SU-DHL-6 (cell line): ENCODE measurements around the gene ISYNA1.

Experiments used
- H2AFZ ChIP-seq: fragments of 200-600 bp; sonication (generic); 2 replicates; pipeline ENCODE4 v1.6.1; 2014; ENCODE audit warnings: low read depth, mild to moderate bottlenecking, moderate library complexity, mixed read lengths, antibody characterized with exemption, low read length; ENCODE audit not compliant: severe bottlenecking
- H3F3A ChIP-seq: fragments of 200-600 bp; shearing (Covaris generic); 2 replicates; pipeline ENCODE4 v1.6.0; 2016; ENCODE audit warnings: antibody characterized with exemption, mild to moderate bottlenecking; ENCODE audit not compliant: insufficient read depth
- H3K27ac ChIP-seq: fragments of 200-600 bp; sonication (generic); 2 replicates; pipeline ENCODE4 v1.5.1; 2016; ENCODE audit warnings: low read depth, mild to moderate bottlenecking, low read length, moderate library complexity, mixed read lengths
- H3K27me3 ChIP-seq: fragments of 200-600 bp; sonication (generic), shearing (Covaris generic); 2 replicates; pipeline ENCODE4 v1.6.0; 2014; ENCODE audit warnings: mild to moderate bottlenecking, low read length
- H3K36me3 ChIP-seq: fragments of 200-600 bp; sonication (generic); 2 replicates; pipeline ENCODE4 v1.6.1; 2014; ENCODE audit warnings: mild to moderate bottlenecking, low read length, mixed read lengths
- H3K4me2 ChIP-seq: fragments of 300-600, 200-600 bp; shearing (Covaris generic), sonication (generic); 2 replicates; pipeline ENCODE4 v1.6.0; 2014; ENCODE audit warnings: low read length, low read depth, mild to moderate bottlenecking; ENCODE audit not compliant: poor library complexity, severe bottlenecking
- H3K4me3 ChIP-seq: fragments of 200-600 bp; sonication (generic); 2 replicates; pipeline ENCODE4 v1.5.1; 2014; ENCODE audit warnings: antibody characterized with exemption, low read length, mild to moderate bottlenecking, mixed read lengths; ENCODE audit not compliant: insufficient read depth, poor library complexity, severe bottlenecking
- H3K79me2 ChIP-seq: fragments of 200-600 bp; sonication (generic); 2 replicates; pipeline ENCODE4 v1.6.1; 2014; ENCODE audit warnings: mild to moderate bottlenecking, low read length, moderate library complexity; ENCODE audit not compliant: insufficient read depth
- H3K9ac ChIP-seq: fragments of 200-600 bp; sonication (generic); 2 replicates; pipeline ENCODE4 v1.7.0; 2014; ENCODE audit warnings: mild to moderate bottlenecking, low read length
- H3K9me2 ChIP-seq: fragments of 200-600 bp; sonication (generic); replicated peaks from 2 replicates; pipeline ENCODE4 v1.6.1; 2014; ENCODE audit warnings: low read length; ENCODE audit not compliant: insufficient read depth
- H3K9me3 ChIP-seq: fragments of 200-600 bp; sonication (generic); 2 replicates; pipeline ENCODE4 v1.6.1; 2014; ENCODE audit warnings: low read length, mixed read lengths; ENCODE audit not compliant: insufficient read depth
- H4K20me1 ChIP-seq: fragments of 200-600 bp; sonication (generic); 2 replicates; pipeline ENCODE4 v1.6.1; 2014; ENCODE audit warnings: low read depth, mild to moderate bottlenecking, antibody characterized with exemption, low read length, moderate library complexity, mixed read lengths
- CTCF ChIP-seq: fragments of 200-600 bp; sonication (generic); IDR thresholded peaks from one replicate; pipeline ENCODE4 v1.5.1; 2017; ENCODE audit warnings: antibody characterized with exemption, mild to moderate bottlenecking, low read length, moderate library complexity; ENCODE audit not compliant: insufficient read depth, poor library complexity, severe bottlenecking
- EZH2phosphoT487 ChIP-seq: fragments of 200-600 bp; sonication (generic), shearing (Covaris generic); conservative IDR thresholded peaks from 2 replicates; pipeline ENCODE4 v1.6.1; 2018; ENCODE audit warnings: mild to moderate bottlenecking, antibody characterized with exemption, low read length, moderate library complexity, mixed read lengths

ISYNA1 gene

GRCh38 chr19:18470787-18471186 is 32.9 kb upstream of the ISYNA1 start:
- Histone ChIP-seq H3K9me3 (no peaks in the 10 kb centered on the region), H3K36me3 (no peaks in the 10 kb centered on the region), H4K20me1 (no peaks in the 10 kb centered on the region), H3K9me2 (no peaks in the 10 kb centered on the region), H3F3A (no peaks in the 10 kb centered on the region), H3K79me2 (peaks cover 23% of the 10 kb centered on the region), H3K4me3 (no peak overlapping the region), H3K9ac (no peak overlapping the region), H3K27ac (no peak overlapping the region), H2AFZ (no peak overlapping the region), H3K4me2 (no peak overlapping the region), H3K27me3 (no peaks in the 10 kb centered on the region)
- TF ChIP-seq EZH2phosphoT487, result no peak
- no peak for TF ChIP-seq CTCF

- H3K9ac ChIP-seq, result no peak overlapping the region
- H3K79me2 ChIP-seq, result peaks cover 8% of the 10 kb centered on the region
- H3K4me2 ChIP-seq, result no peak overlapping the region
Observed at GRCh38 chr19:18469069-18469846, 31.3 kb upstream of the ISYNA1 start.

GRCh38 chr19:18468517-18468916 is 30.6 kb upstream of the ISYNA1 start:
- TF ChIP-seq EZH2phosphoT487 (no peak), CTCF (no peak)
- H3F3A ChIP-seq, result no peaks in the 10 kb centered on the region
- H3K9me2 ChIP-seq, result no peaks in the 10 kb centered on the region
- no peak overlapping the region for H3K27ac ChIP-seq
- no peaks in the 10 kb centered on the region for H3K36me3 ChIP-seq
- no peaks in the 10 kb centered on the region for H3K9me3 ChIP-seq
- H3K27me3 ChIP-seq, result no peaks in the 10 kb centered on the region
- no peak overlapping the region for H3K4me3 ChIP-seq
- H4K20me1 ChIP-seq, result no peaks in the 10 kb centered on the region
- no peak overlapping the region for H3K9ac ChIP-seq
- H2AFZ ChIP-seq, result no peak overlapping the region
- peaks cover under 1% of the 10 kb centered on the region; the same call in 1 of the 2 replicates for H3K79me2 ChIP-seq
- no peak overlapping the region for H3K4me2 ChIP-seq

More at GRCh38 chr19:18469069-18469846, 31.3 kb upstream of the ISYNA1 start:
- Histone ChIP-seq H2AFZ (no peak overlapping the region), H3K36me3 (no peaks in the 10 kb centered on the region), H3K9me2 (no peaks in the 10 kb centered on the region), H3K27ac (no peak overlapping the region), H3K4me3 (no peak overlapping the region), H3K27me3 (no peaks in the 10 kb centered on the region), H3F3A (no peaks in the 10 kb centered on the region), H3K9me3 (no peaks in the 10 kb centered on the region), H4K20me1 (no peaks in the 10 kb centered on the region)
- TF ChIP-seq EZH2phosphoT487 (no peak), CTCF (peak; percentile 69)
